GM13977 (cell line): ENCODE data around the gene MAGI1.

Experiments
- DNase-seq: peaks from one replicate; pipeline ENCODE4 v3.0.0; 2012; ENCODE audit warnings: low spot score
- in situ Hi-C: fragments of 300-500 bp; cut with MboI; formaldehyde crosslinking; loops from one replicate; pipeline ENCODE4 v1.12.0; 2022; ENCODE audit warnings: low sequenced_read_pairs, low pct_unique_long_range_greater_than_20kb, mixed read lengths, inconsistent platforms; ENCODE audit not compliant: unreplicated experiment
- TF ChIP-seq, protein P1 (sequence below): IDR thresholded peaks from 2 replicates; pipeline ENCODE4 v1.5.1; 2012; ENCODE audit warnings: mild to moderate bottlenecking, control low read depth; ENCODE audit not compliant: insufficient read depth; ENCODE audit errors: extremely low read depth, missing control alignments

MAGI1 gene

DNA sequence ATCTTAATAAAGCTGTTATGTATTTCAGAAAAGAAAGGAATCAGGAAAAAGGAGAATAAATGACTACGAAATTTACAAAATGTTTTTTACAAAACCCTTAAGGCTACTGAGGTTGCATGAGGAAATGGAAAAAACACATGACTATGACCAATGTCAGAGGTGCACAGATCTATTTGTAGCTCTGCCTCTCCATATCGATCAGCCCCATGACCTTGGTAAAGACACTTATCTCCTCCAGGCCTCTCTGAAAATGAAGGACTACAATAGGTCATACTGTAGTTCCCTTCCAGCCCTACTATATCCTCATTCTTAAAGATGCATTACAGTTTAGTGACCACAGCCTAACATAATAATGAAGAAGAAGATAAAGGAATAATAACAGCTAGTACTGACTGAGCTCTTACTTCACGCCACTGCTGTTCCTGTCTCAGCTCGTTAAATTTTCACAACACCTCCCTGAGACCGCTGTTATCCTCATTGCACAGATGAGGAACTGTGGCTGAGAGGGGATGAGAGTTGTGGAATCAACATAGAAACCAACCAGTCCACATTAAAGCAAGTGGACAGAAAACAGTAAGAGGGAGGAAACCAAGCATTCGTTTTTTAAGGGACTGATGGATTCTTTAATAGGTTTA is 163.2 kb downstream of the MAGI1 start:
- TF ChIP-seq, protein P1, sequence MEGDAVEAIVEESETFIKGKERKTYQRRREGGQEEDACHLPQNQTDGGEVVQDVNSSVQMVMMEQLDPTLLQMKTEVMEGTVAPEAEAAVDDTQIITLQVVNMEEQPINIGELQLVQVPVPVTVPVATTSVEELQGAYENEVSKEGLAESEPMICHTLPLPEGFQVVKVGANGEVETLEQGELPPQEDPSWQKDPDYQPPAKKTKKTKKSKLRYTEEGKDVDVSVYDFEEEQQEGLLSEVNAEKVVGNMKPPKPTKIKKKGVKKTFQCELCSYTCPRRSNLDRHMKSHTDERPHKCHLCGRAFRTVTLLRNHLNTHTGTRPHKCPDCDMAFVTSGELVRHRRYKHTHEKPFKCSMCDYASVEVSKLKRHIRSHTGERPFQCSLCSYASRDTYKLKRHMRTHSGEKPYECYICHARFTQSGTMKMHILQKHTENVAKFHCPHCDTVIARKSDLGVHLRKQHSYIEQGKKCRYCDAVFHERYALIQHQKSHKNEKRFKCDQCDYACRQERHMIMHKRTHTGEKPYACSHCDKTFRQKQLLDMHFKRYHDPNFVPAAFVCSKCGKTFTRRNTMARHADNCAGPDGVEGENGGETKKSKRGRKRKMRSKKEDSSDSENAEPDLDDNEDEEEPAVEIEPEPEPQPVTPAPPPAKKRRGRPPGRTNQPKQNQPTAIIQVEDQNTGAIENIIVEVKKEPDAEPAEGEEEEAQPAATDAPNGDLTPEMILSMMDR, result no peak
- no peak for DNase-seq
- in situ Hi-C loops, result no loop called here

- TF ChIP-seq, protein P1, result no peak
- in situ Hi-C loops, result no loop called here
Measured at GRCh38 chr3:65873869-65874268, 164.8 kb downstream of the MAGI1 start.

DNA sequence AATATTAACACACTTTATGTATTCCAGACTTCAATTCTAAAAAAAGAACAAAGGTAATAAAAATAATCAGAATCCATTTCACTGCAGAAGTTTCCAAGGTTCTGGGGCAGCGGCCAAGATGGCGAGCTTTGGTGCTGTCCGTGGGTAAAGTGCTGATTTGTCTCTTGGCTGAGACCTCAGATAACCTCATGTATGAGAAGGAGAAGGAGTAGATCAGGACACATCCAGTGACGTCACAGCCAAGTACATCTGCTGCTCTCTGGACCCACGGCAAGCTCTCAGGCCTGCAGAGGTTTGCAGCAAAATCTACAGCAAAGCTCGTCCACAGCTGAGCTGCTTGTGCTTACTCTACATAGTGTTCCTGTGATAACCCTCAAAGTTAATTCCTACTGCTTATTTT is 165.7 kb downstream of the MAGI1 start:
- no peak for DNase-seq
- in situ Hi-C loops, result no loop called here
- TF ChIP-seq, protein P1, result no peak

More at GRCh38 chr3:65873869-65874268, 164.8 kb downstream of the MAGI1 start:
- no peak for DNase-seq

DNA sequence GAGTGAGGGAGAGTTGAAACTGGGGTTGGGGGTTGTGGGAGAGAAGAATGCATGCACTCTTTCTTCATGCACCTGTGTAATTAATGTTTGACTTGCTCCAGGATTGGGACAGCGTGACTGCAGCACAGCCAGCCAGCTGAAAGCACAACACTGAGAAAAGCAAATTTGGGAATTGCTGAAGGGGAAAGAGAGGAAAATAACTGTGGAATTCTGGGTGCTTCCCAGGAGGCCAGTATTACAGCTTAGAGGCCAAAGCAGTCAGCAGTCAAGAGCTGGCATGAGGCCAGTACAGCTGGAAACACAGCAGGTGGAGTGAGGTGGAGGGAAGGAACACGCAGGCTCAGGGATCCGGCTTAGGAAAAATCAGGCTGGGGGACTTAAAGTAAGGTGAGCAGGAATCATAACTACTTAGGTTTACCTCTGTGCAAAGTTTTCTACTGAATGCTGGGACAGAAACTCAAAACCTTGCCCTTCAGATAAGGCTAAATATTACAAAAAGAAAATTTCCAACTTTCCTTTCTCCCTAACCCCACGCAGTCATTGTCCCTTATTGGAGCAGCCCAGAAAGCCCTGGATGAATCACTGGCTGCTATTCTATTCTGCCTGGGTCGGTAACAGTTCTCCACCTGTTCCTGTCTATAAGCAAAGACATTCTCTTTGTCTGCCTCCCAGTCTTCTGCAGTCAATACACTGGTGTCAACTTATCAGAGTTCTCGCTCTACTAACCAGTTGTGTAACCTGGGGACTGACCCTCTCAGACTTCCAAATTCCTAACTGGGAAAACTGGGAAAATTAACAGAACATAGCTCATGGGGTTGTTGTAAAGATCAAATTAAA is 167.2 kb downstream of the MAGI1 start:
- in situ Hi-C loops, result no loop called here
- TF ChIP-seq, protein P1, result no peak
- DNase-seq, result no peak

DNA sequence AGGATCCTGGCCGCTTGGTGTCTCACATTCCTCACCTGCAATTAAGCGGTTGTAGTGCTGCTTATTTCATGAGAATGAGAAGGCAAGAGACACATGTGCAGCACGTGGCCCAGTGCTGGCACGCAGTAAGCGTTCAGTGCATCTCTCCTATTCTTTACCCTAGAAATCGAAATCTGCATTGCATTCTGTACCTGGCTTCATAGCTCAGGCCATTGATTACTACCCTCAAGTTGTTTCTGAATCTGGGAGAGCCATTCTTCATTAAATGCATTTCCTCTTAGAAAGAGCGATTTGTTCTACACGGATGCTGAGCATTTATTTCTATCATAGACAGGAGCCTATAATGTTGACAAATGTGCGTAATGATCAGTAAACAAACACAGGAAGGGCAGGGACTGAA is 168.9 kb downstream of the MAGI1 start:
- TF ChIP-seq, protein P1, result no peak
- in situ Hi-C loops, result no loop called here

GRCh38 chr3:65867463-65868210 is 171.1 kb downstream of the MAGI1 start:
- no peak for DNase-seq
- TF ChIP-seq, protein P1, result no peak
- in situ Hi-C loops, result no loop called here

More for the DNA sequence above, 168.9 kb downstream of the MAGI1 start:
- DNase-seq, result no peak
